Activated CD4-positive, alpha-beta T cell treated with anti-CD3 and anti-CD28 coated beads, Interleukin-2, amount 10 ng/mL, durations not matched to agents 7 days and 5 days (primary cell): ENCODE results near the gene CLCN7. TPM values are rescaled to one million over a fixed set of nuclear protein-coding genes. Genes with fewer than 3 reads are reported as not detected.

Experiments used
- CTCF ChIA-PET: fragments of 350-600 bp; sonication (Branson Sonifier 250); formaldehyde crosslinking; loops from one replicate; lab custom pipeline; 2021; ENCODE audit warnings: antibody characterized with exemption; lab: Charles Lee
- POLR2A ChIA-PET: fragments of 350-600 bp; sonication (Branson Sonifier 250); formaldehyde crosslinking; loops from one replicate; lab custom pipeline; 2021; ENCODE audit warnings: antibody characterized with exemption; lab: Charles Lee
- DNase-seq: peaks from one replicate; pipeline ENCODE4 v3.0.0-alpha.2; 2020
- H3K27ac Mint-ChIP-seq: one replicate; pipeline ENCODE4 v1.8.0; 2021; ENCODE audit warnings: mild to moderate bottlenecking, moderate library complexity, mixed read lengths
- H3K27me3 Mint-ChIP-seq: one replicate; pipeline ENCODE4 v1.8.0; 2021; ENCODE audit warnings: mixed read lengths
- H3K36me3 Mint-ChIP-seq: one replicate; pipeline ENCODE4 v1.8.0; 2021; ENCODE audit warnings: low read depth, mixed read lengths
- H3K4me1 Mint-ChIP-seq: one replicate; pipeline ENCODE4 v1.8.0; 2021; ENCODE audit warnings: mixed read lengths
- H3K4me3 Mint-ChIP-seq: one replicate; pipeline ENCODE4 v1.8.0; 2021; ENCODE audit warnings: mild to moderate bottlenecking, moderate library complexity, mixed read lengths
- H3K9me3 Mint-ChIP-seq: one replicate; pipeline ENCODE4 v1.8.0; 2021; ENCODE audit warnings: mixed read lengths
- total RNA-seq, 2 experiments: library from RNA; stranded (reverse); gene quantifications; one replicate each; pipeline ENCODE4 v1.2.3, GENCODE V29; 2021

The CLCN7 gene
- 10 to 100 TPM; 58.3 to 64.0 TPM for total RNA-seq

- Mint-ChIP-seq H3K4me3 (peak within 1 kb of the TSS; percentile 81), H3K27ac (peak within 1 kb of the TSS; percentile 90), H3K36me3 (no peaks in the 10 kb centered on the region), H3K4me1 (peaks cover 29% of the 10 kb centered on the region), H3K27me3 (no peaks in the 10 kb centered on the region), H3K9me3 (no peaks in the 10 kb centered on the region)
- POLR2A ChIA-PET: no interaction called here
- DNase-seq: peak; percentile 89
- CTCF ChIA-PET: interaction anchor here (1.1 kb wide), 1 partner anchor 12 kb away, joined by 3 read pairs; no protein-coding TSS in a partner anchor
Observed at GRCh38 chr16:1474796-1475551, at the start of gene CLCN7. Gene CLCN7, minus strand, starts transcription at chr16:1475028. Its CDS starts 54 bp downstream, at chr16:1474974.

DNA sequence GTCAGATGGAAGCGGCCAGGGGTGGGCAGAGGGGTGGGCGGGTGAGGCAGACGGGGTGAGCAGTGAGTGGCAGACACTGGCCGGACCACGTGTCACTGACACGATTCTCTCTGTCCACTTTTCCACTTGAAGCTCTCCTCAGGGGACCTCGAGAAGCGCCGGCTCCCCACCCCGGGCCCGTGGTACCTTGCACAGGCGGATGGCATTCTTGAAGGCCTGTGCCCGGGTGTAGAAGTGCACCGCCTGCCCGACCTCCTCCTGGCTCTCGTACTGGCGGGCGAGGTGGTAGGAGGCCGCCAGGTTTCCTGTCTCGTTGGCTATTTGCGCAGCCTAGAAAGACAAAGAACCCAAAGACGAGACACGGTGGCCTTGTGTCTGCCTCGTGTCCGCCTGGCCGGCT, 49.5 kb upstream of the CLCN7 start:
- no peak overlapping the region for H3K27ac Mint-ChIP-seq
- no peak for DNase-seq
- peaks cover 2% of the 10 kb centered on the region for H3K36me3 Mint-ChIP-seq
- H3K4me1 Mint-ChIP-seq: peaks cover 25% of the 10 kb centered on the region
- CTCF ChIA-PET: no interaction called here
- no peak overlapping the region for H3K4me3 Mint-ChIP-seq
- no peaks in the 10 kb centered on the region for H3K9me3 Mint-ChIP-seq
- H3K27me3 Mint-ChIP-seq: no peaks in the 10 kb centered on the region
- POLR2A ChIA-PET: no interaction called here

- POLR2A ChIA-PET: no interaction called here
- DNase-seq: no peak
- H3K27me3 Mint-ChIP-seq: no peaks in the 10 kb centered on the region
- CTCF ChIA-PET: interaction anchor here (0.9 kb wide), 1 partner anchor 53 kb away, joined by 3 read pairs; no protein-coding TSS in a partner anchor
- peaks cover 2% of the 10 kb centered on the region for H3K36me3 Mint-ChIP-seq
- H3K9me3 Mint-ChIP-seq: no peaks in the 10 kb centered on the region
- no peak overlapping the region for H3K27ac Mint-ChIP-seq
- no peak overlapping the region for H3K4me3 Mint-ChIP-seq
- peaks cover 24% of the 10 kb centered on the region for H3K4me1 Mint-ChIP-seq
Observed at GRCh38 chr16:1523581-1524245, 48.9 kb upstream of the CLCN7 start.

DNA sequence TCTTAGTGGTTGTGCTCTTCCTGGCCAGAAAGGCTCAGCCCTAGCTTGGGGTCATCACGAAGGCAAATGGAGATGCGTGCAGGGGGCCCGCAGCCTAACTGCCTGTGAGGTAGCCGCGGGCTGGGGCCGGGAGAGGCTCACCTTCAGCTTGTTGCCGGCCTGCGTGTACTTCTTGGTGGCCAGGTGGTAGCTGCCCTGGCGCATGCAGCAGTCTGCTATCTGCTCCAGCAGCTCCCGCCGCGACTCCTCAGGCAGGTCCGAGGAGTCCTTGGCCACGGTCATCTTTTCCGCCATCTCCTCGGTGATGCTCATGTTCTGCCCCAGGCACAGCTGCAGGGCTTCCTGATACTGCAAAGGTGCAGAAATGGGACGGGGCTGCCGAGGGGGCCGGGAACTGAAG, 45.6 kb upstream of the CLCN7 start:
- no peak for DNase-seq
- POLR2A ChIA-PET: no interaction called here
- H3K27me3 Mint-ChIP-seq: no peaks in the 10 kb centered on the region

DNA sequence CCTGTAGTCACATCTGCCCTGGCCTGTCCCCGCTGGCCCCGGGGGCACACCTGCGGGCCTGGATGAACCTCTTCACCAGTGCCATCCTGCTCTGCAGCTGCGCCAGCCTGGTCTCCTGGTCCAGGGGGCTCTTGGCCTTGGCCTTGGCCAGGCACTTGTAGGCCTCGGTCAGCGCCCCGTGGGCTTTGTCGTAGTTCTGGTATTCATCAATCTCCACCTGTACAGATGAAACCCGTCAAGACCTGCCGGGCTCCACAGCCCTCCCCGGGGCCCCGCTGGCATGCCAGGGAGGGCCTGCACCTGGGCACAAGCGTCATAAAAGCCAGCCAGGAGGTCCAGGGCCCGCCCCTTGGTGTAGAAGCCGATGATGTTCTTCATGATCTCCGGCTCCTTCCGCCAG, 45.0 kb upstream of the CLCN7 start:
- no peak for DNase-seq
- Mint-ChIP-seq H3K36me3 (peaks cover 2% of the 10 kb centered on the region), H3K27ac (no peak overlapping the region)

More for the DNA sequence above, 45.6 kb upstream of the CLCN7 start:
- Mint-ChIP-seq H3K4me3 (no peak overlapping the region), H3K27ac (no peak overlapping the region), H3K9me3 (no peaks in the 10 kb centered on the region), H3K4me1 (peaks cover under 1% of the 10 kb centered on the region), H3K36me3 (no peaks in the 10 kb centered on the region)
- CTCF ChIA-PET: no interaction called here

DNA sequence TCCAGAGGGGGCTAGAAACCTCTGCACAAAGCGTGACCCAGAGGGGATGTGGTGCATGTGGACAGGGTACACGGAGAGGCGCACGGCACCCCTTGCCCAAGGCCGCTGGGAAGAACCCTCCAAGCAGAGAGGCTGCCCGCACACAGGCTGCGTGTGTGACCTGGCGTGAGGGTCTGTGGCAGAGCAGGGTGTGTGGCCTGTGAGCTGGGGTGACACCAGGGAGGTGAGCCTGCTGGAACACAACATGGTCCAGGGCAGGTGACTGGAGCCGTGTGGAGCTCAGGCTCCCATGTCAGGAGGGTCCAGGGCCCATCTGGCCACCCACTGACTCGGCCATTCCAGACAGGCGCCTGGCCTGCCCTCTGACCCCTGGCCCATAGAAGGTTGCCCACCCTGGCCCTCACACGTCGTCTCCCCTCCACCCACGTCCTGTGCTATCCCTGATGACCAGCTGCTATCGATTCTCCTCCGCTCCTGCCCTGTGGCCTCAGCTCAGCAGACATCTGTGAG, 43.9 kb upstream of the CLCN7 start:
- no peaks in the 10 kb centered on the region for H3K4me1 Mint-ChIP-seq
- peaks cover 6% of the 10 kb centered on the region for H3K36me3 Mint-ChIP-seq
- no peaks in the 10 kb centered on the region for H3K27me3 Mint-ChIP-seq
- CTCF ChIA-PET: interaction anchor here (0.6 kb wide), 1 partner anchor 540 kb away, joined by 3 read pairs; no protein-coding TSS in a partner anchor
- DNase-seq: no peak
- H3K27ac Mint-ChIP-seq: no peak overlapping the region
- no peak overlapping the region for H3K4me3 Mint-ChIP-seq
- peaks cover 2% of the 10 kb centered on the region for H3K9me3 Mint-ChIP-seq
- POLR2A ChIA-PET: no interaction called here

More for the DNA sequence above, 45.0 kb upstream of the CLCN7 start:
- Mint-ChIP-seq H3K9me3 (peaks cover 1% of the 10 kb centered on the region), H3K27me3 (no peaks in the 10 kb centered on the region), H3K4me1 (no peaks in the 10 kb centered on the region), H3K4me3 (no peak overlapping the region)
- ChIA-PET CTCF (no interaction called here), POLR2A (no interaction called here)

DNA sequence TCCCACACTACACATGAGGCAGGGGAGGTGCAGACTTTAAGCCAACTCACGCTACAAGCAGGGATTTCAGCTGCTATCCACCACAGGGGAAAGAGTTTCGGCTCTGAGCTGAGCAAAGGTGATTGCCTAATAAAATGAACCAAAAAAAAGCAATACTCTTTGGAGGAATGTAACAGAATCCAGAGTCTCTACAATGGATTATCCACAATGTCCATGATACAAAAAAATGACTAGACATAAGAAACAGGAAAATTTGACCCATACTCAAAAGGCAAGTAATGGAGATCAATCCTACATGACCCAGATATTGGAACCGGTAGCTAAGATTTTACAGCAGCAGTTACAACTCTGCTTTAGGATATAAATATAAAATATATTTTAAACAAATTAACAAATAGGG, 39.7 kb upstream of the CLCN7 start:
- peaks cover 19% of the 10 kb centered on the region for H3K36me3 Mint-ChIP-seq
- POLR2A ChIA-PET: no interaction called here
- H3K9me3 Mint-ChIP-seq: peaks cover 2% of the 10 kb centered on the region
- H3K4me3 Mint-ChIP-seq: no peak overlapping the region
- CTCF ChIA-PET: interaction anchor here (1.2 to 1.3 kb wide), 2 partner anchors 86 to 192 kb away, joined by 3 to 4 read pairs; partner anchors contain the start of gene MAPK8IP3
- no peak overlapping the region for H3K27ac Mint-ChIP-seq
- no peaks in the 10 kb centered on the region for H3K27me3 Mint-ChIP-seq
- no peaks in the 10 kb centered on the region for H3K4me1 Mint-ChIP-seq
- no peak for DNase-seq

GRCh38 chr16:1512774-1513173, 37.9 kb upstream of the CLCN7 start:
- no peaks in the 10 kb centered on the region for H3K27me3 Mint-ChIP-seq

GRCh38 chr16:1511662-1512569, 37.1 kb upstream of the CLCN7 start:
- Mint-ChIP-seq H3K4me1 (no peaks in the 10 kb centered on the region), H3K27me3 (no peaks in the 10 kb centered on the region), H3K36me3 (peaks cover 19% of the 10 kb centered on the region), H3K4me3 (no peak overlapping the region), H3K9me3 (peaks cover 2% of the 10 kb centered on the region), H3K27ac (no peak overlapping the region)
- no peak for DNase-seq
- ChIA-PET CTCF (interaction anchor here (1.3 kb wide), 2 partner anchors 23 to 194 kb away, joined by 3 read pairs; partner anchors contain the start of gene MAPK8IP3), POLR2A (no interaction called here)

More at GRCh38 chr16:1512774-1513173, 37.9 kb upstream of the CLCN7 start:
- Mint-ChIP-seq H3K27ac (no peak overlapping the region), H3K4me3 (no peak overlapping the region), H3K9me3 (peaks cover 2% of the 10 kb centered on the region), H3K4me1 (no peaks in the 10 kb centered on the region), H3K36me3 (peaks cover 19% of the 10 kb centered on the region)
- ChIA-PET CTCF (interaction anchor here (1.3 kb wide), 1 partner anchor 193 kb away, joined by 3 read pairs; the partner anchor contains the start of gene MAPK8IP3), POLR2A (no interaction called here)
- DNase-seq: no peak

GRCh38 chr16:1510941-1511351, 36.1 kb upstream of the CLCN7 start:
- Mint-ChIP-seq H3K36me3 (peaks cover 19% of the 10 kb centered on the region), H3K4me3 (no peak overlapping the region), H3K27me3 (no peaks in the 10 kb centered on the region), H3K27ac (no peak overlapping the region), H3K4me1 (no peaks in the 10 kb centered on the region), H3K9me3 (peaks cover 2% of the 10 kb centered on the region)
- no peak for DNase-seq
- POLR2A ChIA-PET: no interaction called here
- CTCF ChIA-PET: interaction anchor here (0.5 to 1.3 kb wide), 2 partner anchors 24 to 87 kb away, joined by 3 read pairs; no protein-coding TSS in a partner anchor

- Mint-ChIP-seq H3K27me3 (no peaks in the 10 kb centered on the region), H3K27ac (no peak overlapping the region), H3K9me3 (peaks cover 2% of the 10 kb centered on the region), H3K36me3 (peaks cover 19% of the 10 kb centered on the region), H3K4me1 (no peaks in the 10 kb centered on the region), H3K4me3 (no peak overlapping the region)
- POLR2A ChIA-PET: no interaction called here
- no peak for DNase-seq
- CTCF ChIA-PET: interaction anchor here (0.5 kb wide), 1 partner anchor 86 kb away, joined by 3 read pairs; no protein-coding TSS in a partner anchor
Observed at GRCh38 chr16:1510272-1510671, 35.4 kb upstream of the CLCN7 start.
